ENCODE results near the gene RRP9.
A peak's percentile ranks its signal among the peaks of the same experiment; 100 is the strongest.

The RRP9 gene

GRCh38 chr3:51940648-51941462, 849 bp downstream of the RRP9 start:
- no peaks in the 10 kb centered on the region; the same call in 1 of the 2 replicates for H4K20me1 ChIP-seq (ENCODE audit: control insufficient read depth, insufficient read depth, low read depth, low read length)
- H3K4me2 ChIP-seq (ENCODE audit: low read length), result peak overlapping the region; percentile 78
- H3K9me3 ChIP-seq (ENCODE audit: control insufficient read depth, insufficient read depth, low read length), result no peaks in the 10 kb centered on the region
- peak overlapping the region; percentile 94 for H3K4me3 ChIP-seq (ENCODE audit: low read length)
- H3K36me3 ChIP-seq (ENCODE audit: control insufficient read depth, low read length), result peaks cover 43% of the 10 kb centered on the region
- H3K27ac ChIP-seq (ENCODE audit: low read depth, low read length), result no peak overlapping the region
- TF ChIP-seq CTCF (IDR thresholded peaks at IDR 0.05; ENCODE audit: low read depth, low read length, poor library complexity, severe bottlenecking) (no peak), EZH2phosphoT487 (IDR thresholded peaks at IDR 0.05; ENCODE audit: borderline replicate concordance, low read length) (no peak)
- no peaks in the 10 kb centered on the region for H3K27me3 ChIP-seq (ENCODE audit: control insufficient read depth, low read length)
- no peaks in the 10 kb centered on the region for H3K9me2 ChIP-seq (replicated peaks; ENCODE audit: control insufficient read depth, low read length)
- peaks cover 41% of the 10 kb centered on the region for H3K79me2 ChIP-seq (ENCODE audit: control insufficient read depth, low read length)
- H3K4me1 ChIP-seq (ENCODE audit: control insufficient read depth, low read length), result peaks cover 29% of the 10 kb centered on the region
- H3F3A ChIP-seq (ENCODE audit: control insufficient read depth, insufficient read depth), result no peaks in the 10 kb centered on the region

DNA sequence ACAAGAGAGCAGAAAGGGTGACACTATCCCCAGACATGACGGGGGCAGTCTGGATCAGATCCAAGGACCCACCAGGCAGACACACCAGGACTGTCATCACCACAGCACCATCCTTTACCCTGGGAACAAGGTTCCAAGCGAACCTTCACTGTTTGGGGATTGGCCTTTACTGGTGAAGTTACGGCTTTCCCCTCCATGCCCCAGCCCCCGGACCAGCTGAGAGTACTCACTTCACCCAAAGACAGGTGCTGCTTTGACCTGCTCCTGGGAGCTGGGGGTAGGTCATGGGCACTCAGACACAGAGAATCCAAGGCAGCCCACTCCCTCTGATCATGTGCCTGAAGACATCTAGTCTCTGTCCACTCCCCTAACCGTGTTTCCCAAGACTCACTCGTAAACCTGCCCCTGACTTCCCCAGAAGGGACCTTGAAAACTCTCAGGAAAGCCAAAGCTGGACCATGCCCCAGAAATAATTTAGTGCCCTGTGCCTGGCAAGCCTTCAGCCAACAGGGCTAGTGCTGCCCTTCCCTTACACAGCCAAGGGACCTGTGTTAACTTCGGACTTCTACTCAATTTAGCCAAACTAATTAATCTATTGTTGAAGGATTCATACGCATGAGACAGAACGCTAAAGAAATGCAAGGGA, 2.8 kb downstream of the RRP9 start:
- peaks cover 61% of the 10 kb centered on the region for H3K36me3 ChIP-seq (ENCODE audit: control insufficient read depth, low read length)

DNA sequence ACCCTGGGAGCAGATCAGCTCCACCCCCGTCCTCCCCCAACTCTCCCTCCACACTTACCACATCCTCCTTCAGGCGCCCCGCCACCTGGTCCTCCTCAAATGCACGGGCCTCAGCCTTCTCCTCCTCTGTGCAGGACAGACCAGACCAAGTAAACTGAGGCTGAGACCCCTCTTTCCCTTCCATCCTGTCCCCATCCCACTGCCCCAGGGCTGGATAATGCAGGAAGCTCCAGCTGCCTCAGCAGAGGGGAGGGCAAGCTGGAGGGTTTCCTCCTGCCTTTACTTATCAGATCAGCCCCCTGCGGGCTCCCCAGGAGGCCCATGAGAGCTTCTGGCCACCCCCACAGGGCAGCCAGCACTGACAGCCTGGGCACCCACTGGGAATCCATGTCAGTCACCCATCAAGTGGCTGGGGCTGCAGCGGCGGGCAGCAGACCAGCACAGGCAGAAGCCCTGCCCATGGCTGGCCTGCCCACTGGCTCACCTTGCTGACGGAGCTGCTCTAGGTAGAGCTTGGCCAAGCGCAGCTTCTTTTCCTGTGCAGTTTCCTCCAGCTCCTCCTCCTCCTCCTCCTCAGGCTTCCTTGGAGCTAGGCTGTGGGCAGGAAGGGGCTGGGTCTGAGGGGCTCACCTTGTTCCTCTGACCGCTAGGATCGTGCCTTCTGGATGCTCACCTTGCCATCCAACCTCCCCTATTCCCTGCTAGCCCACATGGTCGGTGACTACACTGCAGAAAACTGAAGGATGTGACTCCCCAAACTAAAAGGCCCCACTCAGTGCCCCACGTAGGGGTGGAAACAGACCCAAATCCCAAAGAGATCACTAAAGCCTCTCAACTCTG, 3.9 kb downstream of the RRP9 start:
- Histone ChIP-seq H3K79me2 (ENCODE audit: control insufficient read depth, low read length) (peaks cover 41% of the 10 kb centered on the region), H3K27ac (ENCODE audit: low read depth, low read length) (no peak overlapping the region), H3K4me2 (ENCODE audit: low read length) (no peak overlapping the region), H3K27me3 (ENCODE audit: control insufficient read depth, low read length) (no peaks in the 10 kb centered on the region), H3K4me1 (ENCODE audit: control insufficient read depth, low read length) (peaks cover 26% of the 10 kb centered on the region), H3K36me3 (ENCODE audit: control insufficient read depth, low read length) (peaks cover 68% of the 10 kb centered on the region), H3K9me2 (replicated peaks; ENCODE audit: control insufficient read depth, low read length) (no peaks in the 10 kb centered on the region), H4K20me1 (ENCODE audit: control insufficient read depth, insufficient read depth, low read depth, low read length) (no peaks in the 10 kb centered on the region; the same call in 1 of the 2 replicates), H3K4me3 (ENCODE audit: low read length) (no peak overlapping the region), H3F3A (ENCODE audit: control insufficient read depth, insufficient read depth) (no peaks in the 10 kb centered on the region), H3K9me3 (ENCODE audit: control insufficient read depth, insufficient read depth, low read length) (no peaks in the 10 kb centered on the region)
- TF ChIP-seq EZH2phosphoT487 (IDR thresholded peaks at IDR 0.05; ENCODE audit: borderline replicate concordance, low read length) (no peak), CTCF (IDR thresholded peaks at IDR 0.05; ENCODE audit: low read depth, low read length, poor library complexity, severe bottlenecking) (no peak)

More for the DNA sequence above, 2.8 kb downstream of the RRP9 start:
- Histone ChIP-seq H3K4me2 (ENCODE audit: low read length) (peak overlapping the region; percentile 78), H3K4me3 (ENCODE audit: low read length) (no peak overlapping the region), H3F3A (ENCODE audit: control insufficient read depth, insufficient read depth) (no peaks in the 10 kb centered on the region), H4K20me1 (ENCODE audit: control insufficient read depth, insufficient read depth, low read depth, low read length) (no peaks in the 10 kb centered on the region; the same call in 1 of the 2 replicates), H3K27me3 (ENCODE audit: control insufficient read depth, low read length) (no peaks in the 10 kb centered on the region), H3K79me2 (ENCODE audit: control insufficient read depth, low read length) (peaks cover 41% of the 10 kb centered on the region), H3K9me2 (replicated peaks; ENCODE audit: control insufficient read depth, low read length) (no peaks in the 10 kb centered on the region), H3K4me1 (ENCODE audit: control insufficient read depth, low read length) (peaks cover 29% of the 10 kb centered on the region), H3K27ac (ENCODE audit: low read depth, low read length) (no peak overlapping the region), H3K9me3 (ENCODE audit: control insufficient read depth, insufficient read depth, low read length) (no peaks in the 10 kb centered on the region)
- TF ChIP-seq EZH2phosphoT487 (IDR thresholded peaks at IDR 0.05; ENCODE audit: borderline replicate concordance, low read length) (no peak), CTCF (IDR thresholded peaks at IDR 0.05; ENCODE audit: low read depth, low read length, poor library complexity, severe bottlenecking) (no peak)
